Tibial artery (tissue), 4 donors: ENCODE data around the gene CCDC63.

ENCODE experiments used
- DNase-seq, 2 donors: peaks; one replicate each; pipeline ENCODE4 v3.0.0-alpha.2; 2019
- H3K27ac ChIP-seq, 2 donors: fragments of 200-600 bp; sonication (generic) in 1 of 2; 1 replicate in 1 of 2; 2 replicates in 1 of 2; pipeline ENCODE4 v1.5.1; 2018 to 2019; ENCODE audit warnings: mild to moderate bottlenecking in 1 of 2
- H3K27me3 ChIP-seq, 2 donors: fragments of 200-600 bp; sonication (generic) in 1 of 2; one replicate each; pipeline versions ENCODE4 v1.5.1 to v1.6.0; 2016 to 2019
- H3K36me3 ChIP-seq, 3 donors: fragments of 200-600 bp; sonication (generic) in 2 of 3; one replicate each; pipeline ENCODE4 v1.5.1; 2016 to 2019; ENCODE audit warnings: mild to moderate bottlenecking in 2 of 3
- H3K4me1 ChIP-seq, 4 donors: fragments of 200-600 bp; sonication (generic) in 2 of 4; 1 replicate in 3 of 4; 2 replicates in 1 of 4; pipeline ENCODE4 v1.5.1; 2016 to 2019
- H3K4me3 ChIP-seq, 2 donors: fragments of 200-600 bp; sonication (generic) in 1 of 2; 1 replicate in 1 of 2; 2 replicates in 1 of 2; pipeline ENCODE4 v1.5.1; 2018 to 2019; ENCODE audit warnings: mild to moderate bottlenecking in 2 of 2
- H3K9me3 ChIP-seq, 3 donors: fragments of 200-600 bp; sonication (generic) in 1 of 3; one replicate each; pipeline ENCODE4 v1.5.1; 2016 to 2019
- CTCF ChIP-seq, 2 experiments: fragments of 200-600 bp in 1 of 2; fragments of 450-650 bp in 1 of 2; IDR thresholded peaks; one replicate each; pipeline ENCODE4 v1.5.1; 2017 to 2019; ENCODE audit warnings: antibody characterized with exemption in 2 of 2, mild to moderate bottlenecking in 1 of 2, moderate library complexity in 1 of 2
- intact Hi-C: fragments of 100-400 bp; cut with DNase I; formaldehyde crosslinking; loops from one replicate; pipeline ENCODE4 v1.15.0; 2023; ENCODE audit warnings: low total_unique reads

CCDC63 gene

GRCh38 chr12:110846615-110847566 lies at the start of gene CCDC63:
Gene CCDC63 (plus strand): TSS chr12:110846987. CDS start chr12:110852955, 5,968 bp downstream.
- H3K36me3 ChIP-seq, result no peaks in the 10 kb centered on the region
- H3K27me3 ChIP-seq, result peaks cover 0 to 5% of the 10 kb centered on the region in 2 donors
- no peak within 1 kb of the TSS for H3K27ac ChIP-seq
- H3K4me1 ChIP-seq, result peaks cover 0 to 17% (median 9%) of the 10 kb centered on the region in 4 donors
- no peaks in the 10 kb centered on the region for H3K9me3 ChIP-seq
- peak; percentile 56 to 71 for DNase-seq
- H3K4me3 ChIP-seq, result peak within 1 kb of the TSS; percentile 31 to 36
- intact Hi-C loops, result no loop called here
- peak; percentile 29 to 45 for TF ChIP-seq CTCF (IDR thresholded peaks at IDR 0.05)

DNA sequence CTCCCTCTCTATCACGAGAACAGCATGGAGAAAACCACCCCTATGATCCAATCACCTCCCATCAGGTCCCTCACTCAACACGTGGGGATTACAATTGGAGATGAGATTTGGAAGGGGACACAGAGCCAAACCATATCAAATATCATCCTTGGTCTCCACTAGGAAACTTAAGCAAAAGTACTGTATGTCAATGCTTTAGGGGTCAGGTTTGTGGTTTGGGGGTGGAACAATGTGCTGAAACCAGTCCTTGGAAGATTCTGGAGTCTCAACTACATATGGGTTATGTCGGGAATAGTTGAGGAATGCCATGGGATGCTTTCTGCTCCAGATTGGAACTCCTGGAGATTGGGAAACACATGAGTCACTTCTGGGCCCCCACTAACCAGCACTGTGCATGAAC lies 48.3 kb upstream of the CCDC63 start:
- intact Hi-C loops, result no loop called here

DNA sequence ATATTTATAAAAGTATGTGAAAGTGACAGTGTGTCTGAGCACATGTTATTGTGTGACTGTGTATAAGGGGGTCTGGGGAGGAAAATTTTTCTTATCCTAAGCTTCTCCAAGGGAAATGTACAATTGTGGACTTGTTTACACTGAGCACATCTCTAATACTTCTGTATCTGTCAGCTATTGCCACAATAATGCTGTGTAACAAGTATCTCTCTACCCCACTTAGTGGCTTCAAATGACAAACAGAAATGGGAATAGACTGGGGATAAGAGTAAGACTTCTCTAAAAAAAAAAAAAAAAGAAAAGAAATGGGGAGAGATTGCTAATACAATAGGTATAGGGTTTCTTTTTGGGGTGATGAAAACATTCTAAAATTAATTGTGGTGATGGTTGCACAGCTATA lies 44.3 kb upstream of the CCDC63 start:
- no peak for TF ChIP-seq CTCF (IDR thresholded peaks at IDR 0.05)
- H3K36me3 ChIP-seq, result no peaks in the 10 kb centered on the region
- no peaks in the 10 kb centered on the region for H3K27me3 ChIP-seq
- H3K9me3 ChIP-seq, result peaks cover 3 to 6% (median 5%) of the 10 kb centered on the region in 3 donors
- H3K27ac ChIP-seq, result no peak overlapping the region
- no peaks in the 10 kb centered on the region for H3K4me1 ChIP-seq
- no peak for DNase-seq
- intact Hi-C loops, result no loop called here
- no peak overlapping the region for H3K4me3 ChIP-seq

More for the DNA sequence above, 48.3 kb upstream of the CCDC63 start:
- Histone ChIP-seq H3K4me3 (no peak overlapping the region), H3K36me3 (no peaks in the 10 kb centered on the region), H3K9me3 (peaks cover 0 to 5% (median 3%) of the 10 kb centered on the region in 3 donors), H3K27me3 (no peaks in the 10 kb centered on the region), H3K4me1 (no peaks in the 10 kb centered on the region), H3K27ac (no peak overlapping the region)
- no peak for DNase-seq
- TF ChIP-seq CTCF (IDR thresholded peaks at IDR 0.05), result no peak

DNA sequence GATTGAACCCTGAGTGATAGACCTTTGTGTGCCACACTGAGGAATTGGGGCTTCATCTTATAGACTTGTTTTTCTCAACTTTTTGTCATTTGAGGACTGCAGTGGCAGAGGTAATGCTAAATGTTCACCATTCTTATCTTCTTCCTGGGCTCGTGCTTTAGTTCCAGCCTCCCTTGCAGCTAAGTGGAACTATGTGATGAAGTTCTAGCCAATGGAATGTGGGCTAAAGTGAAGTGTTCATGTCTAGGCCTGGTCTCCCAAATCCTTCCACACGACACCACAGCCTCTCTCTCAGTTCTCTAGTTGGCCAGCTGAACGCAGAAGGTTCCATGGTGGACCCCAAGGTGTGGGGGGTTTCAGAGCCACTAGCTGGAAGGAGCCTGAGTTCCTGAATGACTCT lies 42.4 kb upstream of the CCDC63 start:
- H3K36me3 ChIP-seq, result no peaks in the 10 kb centered on the region
- H3K27ac ChIP-seq, result no peak overlapping the region
- no peaks in the 10 kb centered on the region for H3K27me3 ChIP-seq
- H3K9me3 ChIP-seq, result peaks cover 3 to 6% (median 5%) of the 10 kb centered on the region in 3 donors
- intact Hi-C loops, result no loop called here
- no peak for TF ChIP-seq CTCF (IDR thresholded peaks at IDR 0.05)
- no peaks in the 10 kb centered on the region for H3K4me1 ChIP-seq
- no peak for DNase-seq
- no peak overlapping the region for H3K4me3 ChIP-seq

GRCh38 chr12:110807640-110808039 lies 39.1 kb upstream of the CCDC63 start:
- Histone ChIP-seq H3K27ac (no peak overlapping the region), H3K4me1 (no peaks in the 10 kb centered on the region), H3K36me3 (no peaks in the 10 kb centered on the region), H3K4me3 (no peak overlapping the region), H3K9me3 (peaks cover 0 to 6% (median 0%) of the 10 kb centered on the region in 3 donors), H3K27me3 (no peaks in the 10 kb centered on the region)
- intact Hi-C loops, result no loop called here
- no peak for TF ChIP-seq CTCF (IDR thresholded peaks at IDR 0.05)
- no peak for DNase-seq
